Keratinocyte (primary cell): ENCODE results near the gene HAUS8. TPM values are rescaled to one million over a fixed set of nuclear protein-coding genes. Genes with fewer than 3 reads are reported as not detected.

Source experiments
- DNase-seq: peaks from one replicate; pipeline ENCODE4 v3.0.0-alpha.2; 2011; ENCODE audit warnings: low read depth, missing footprints, low spot score
- FAIRE-seq: peaks from 2 replicates; lab custom pipeline; 2011; peaks lifted over from hg19 to GRCh38; lab: Jason Lieb, UNC
- H2AFZ ChIP-seq: 2 replicates; pipeline ENCODE4 v1.6.0; 2012; ENCODE audit warnings: low read length, control low read depth, inconsistent platforms; ENCODE audit not compliant: control insufficient read depth
- H3K27ac ChIP-seq: 2 replicates; pipeline ENCODE4 v1.5.1; 2011; ENCODE audit warnings: low read length; ENCODE audit not compliant: control insufficient read depth, insufficient read depth
- H3K27me3 ChIP-seq: 3 replicates; pipeline ENCODE4 v1.6.0; 2011; ENCODE audit warnings: low read length; ENCODE audit not compliant: control insufficient read depth, insufficient read depth; ENCODE audit errors: extremely low read depth
- H3K36me3 ChIP-seq, 2 experiments: 2 replicates in 1 of 2; 3 replicates in 1 of 2; pipeline ENCODE4 v1.5.1; 2011; ENCODE audit warnings: low read length in 2 of 2, mild to moderate bottlenecking in 1 of 2; ENCODE audit not compliant: control insufficient read depth in 2 of 2, insufficient read depth in 2 of 2; ENCODE audit errors: extremely low read depth in 1 of 2
- H3K4me1 ChIP-seq: 3 replicates; pipeline ENCODE4 v1.5.1; 2011; ENCODE audit warnings: low read length; ENCODE audit not compliant: control insufficient read depth, insufficient read depth; ENCODE audit errors: extremely low read depth
- H3K4me2 ChIP-seq: 3 replicates; pipeline ENCODE4 v1.6.0; 2011; ENCODE audit warnings: low read depth, low read length; ENCODE audit not compliant: control insufficient read depth, insufficient read depth; ENCODE audit errors: extremely low read depth
- H3K4me3 ChIP-seq, 3 experiments: fragments of 200-600 bp in 1 of 3; sonication (generic) in 1 of 3; 2 replicates in 2 of 3; 3 replicates in 1 of 3; pipeline ENCODE4 v1.5.1; 2011 to 2016; ENCODE audit warnings: low read length in 3 of 3, mild to moderate bottlenecking in 3 of 3, control low read depth in 2 of 3, inconsistent platforms in 1 of 3, low read depth in 1 of 3, mixed read lengths in 1 of 3, mixed run types in 1 of 3, moderate library complexity in 1 of 3; ENCODE audit not compliant: control insufficient read depth in 2 of 3, insufficient read depth in 2 of 3; ENCODE audit errors: extremely low read depth in 1 of 3
- H3K79me2 ChIP-seq: 2 replicates; pipeline ENCODE4 v1.6.0; 2012; ENCODE audit warnings: low read length; ENCODE audit not compliant: control insufficient read depth, insufficient read depth
- H3K9ac ChIP-seq: 3 replicates; pipeline ENCODE4 v1.6.0; 2011; ENCODE audit warnings: low read length; ENCODE audit not compliant: control insufficient read depth, insufficient read depth; ENCODE audit errors: extremely low read depth
- H3K9me1 ChIP-seq: 3 replicates; pipeline ENCODE4 v1.6.0; 2011; ENCODE audit warnings: low read length; ENCODE audit not compliant: control insufficient read depth, insufficient read depth; ENCODE audit errors: extremely low read depth
- H3K9me3 ChIP-seq: 2 replicates; pipeline ENCODE4 v1.5.1; 2012; ENCODE audit warnings: low read depth, low read length; ENCODE audit not compliant: control insufficient read depth
- H4K20me1 ChIP-seq: 3 replicates; pipeline ENCODE4 v1.6.0; 2011; ENCODE audit warnings: low read length; ENCODE audit not compliant: control insufficient read depth, insufficient read depth; ENCODE audit errors: extremely low read depth
- EZH2 ChIP-seq: IDR thresholded peaks from one replicate; pipeline ENCODE4 v1.6.1; 2012; ENCODE audit warnings: inconsistent platforms, mild to moderate bottlenecking, low read length, moderate library complexity
- dilution Hi-C: fragments of 300-500 bp; cut with MboI; formaldehyde crosslinking; loops from one replicate; pipeline ENCODE4 v1.7.0; 2020; ENCODE audit warnings: low sequenced_read_pairs; ENCODE audit not compliant: extremely low pct_ligation_motif_present
- polyA plus RNA-seq, 5 experiments: library from polyadenylated mRNA; depleted of rRNA in 3 of 5; stranded (reverse) in 3 of 5; stranded (forward) in 1 of 5; unstranded in 1 of 5; fragments of >200 nt; gene quantifications; 1 replicate in 1 of 5; 2 replicates in 3 of 5; 3 replicates in 1 of 5; pipeline versions ENCODE4 v1.2.1 to v1.2.3, GENCODE V29; 2011 to 2012; ENCODE audit warnings: missing spikeins in 2 of 5, low read depth in 1 of 5, low replicate concordance in 1 of 5
- TF ChIP-seq, protein P1 (sequence below), 3 experiments: IDR thresholded peaks in 1 of 3; conservative IDR thresholded peaks in 1 of 3; optimal IDR thresholded peaks in 1 of 3; 2 replicates in 2 of 3; 3 replicates in 1 of 3; pipeline versions ENCODE3 to v1.5.1; 2011; ENCODE audit warnings: low read length in 3 of 3, mild to moderate bottlenecking in 3 of 3, moderate library complexity in 2 of 3, control low read depth in 1 of 3, inconsistent platforms in 1 of 3; ENCODE audit not compliant: insufficient read depth in 2 of 3; ENCODE audit errors: extremely low read depth in 1 of 3

The HAUS8 gene
- polyA plus RNA-seq, 1 donor (not counting 4 experiments of a cell fraction or from before 2014, with no cell fraction given): 8.1 TPM

DNA sequence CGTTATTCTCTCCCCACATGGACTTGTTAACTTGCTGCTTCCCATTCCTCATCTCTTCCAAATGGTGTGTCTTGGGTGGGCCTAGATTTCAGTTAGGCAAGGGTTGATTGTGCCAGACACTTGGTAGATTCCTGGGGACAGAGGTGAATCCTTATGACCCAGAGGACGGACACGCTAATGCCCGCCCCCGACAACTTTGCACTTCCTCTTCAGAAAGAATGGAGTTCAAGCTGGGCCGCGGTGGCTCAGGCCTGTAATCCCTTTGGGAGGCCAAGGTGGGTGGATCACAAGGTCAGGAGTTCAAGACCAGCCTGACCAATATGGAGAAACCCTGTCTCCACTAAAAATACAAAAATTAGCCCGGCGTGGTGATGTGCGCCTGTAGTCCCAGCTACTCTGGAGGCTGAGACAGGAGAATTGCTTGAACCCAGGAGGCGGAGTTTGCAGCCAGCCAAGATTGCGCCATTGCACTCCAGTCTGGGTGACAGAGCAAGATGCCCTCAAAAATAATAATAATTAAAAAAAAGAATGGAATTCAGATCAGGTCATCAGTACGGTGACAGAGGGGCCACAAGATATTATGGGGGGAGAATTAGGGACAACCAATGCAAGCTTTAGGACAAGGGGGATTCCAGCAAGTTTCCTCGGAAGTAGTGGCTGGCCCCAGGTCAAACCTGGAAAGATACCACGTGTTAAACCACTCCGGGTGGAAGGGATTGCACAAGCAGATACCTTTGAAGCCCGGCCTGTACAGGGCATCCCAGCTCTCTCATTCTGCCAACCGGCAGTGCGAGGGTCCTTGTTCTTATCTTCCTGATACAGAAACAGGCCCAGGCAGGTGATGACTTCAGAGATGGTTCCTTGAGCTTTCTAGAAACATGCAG lies 3.0 kb upstream of the HAUS8 start:
- Histone ChIP-seq H3K4me2 (peak overlapping the region; percentile 3), H2AFZ (no peak overlapping the region), H3K9me3 (no peaks in the 10 kb centered on the region), H3K4me3 (no peak overlapping the region), H3K79me2 (peaks cover 87% of the 10 kb centered on the region), H3K4me1 (peaks cover 44% of the 10 kb centered on the region), H4K20me1 (peaks cover 4% of the 10 kb centered on the region), H3K27ac (peak overlapping the region; percentile 81), H3K9ac (no peak overlapping the region), H3K9me1 (no peaks in the 10 kb centered on the region), H3K36me3 (peaks cover 4% of the 10 kb centered on the region in 2 experiments), H3K27me3 (no peaks in the 10 kb centered on the region)
- TF ChIP-seq, protein P1, sequence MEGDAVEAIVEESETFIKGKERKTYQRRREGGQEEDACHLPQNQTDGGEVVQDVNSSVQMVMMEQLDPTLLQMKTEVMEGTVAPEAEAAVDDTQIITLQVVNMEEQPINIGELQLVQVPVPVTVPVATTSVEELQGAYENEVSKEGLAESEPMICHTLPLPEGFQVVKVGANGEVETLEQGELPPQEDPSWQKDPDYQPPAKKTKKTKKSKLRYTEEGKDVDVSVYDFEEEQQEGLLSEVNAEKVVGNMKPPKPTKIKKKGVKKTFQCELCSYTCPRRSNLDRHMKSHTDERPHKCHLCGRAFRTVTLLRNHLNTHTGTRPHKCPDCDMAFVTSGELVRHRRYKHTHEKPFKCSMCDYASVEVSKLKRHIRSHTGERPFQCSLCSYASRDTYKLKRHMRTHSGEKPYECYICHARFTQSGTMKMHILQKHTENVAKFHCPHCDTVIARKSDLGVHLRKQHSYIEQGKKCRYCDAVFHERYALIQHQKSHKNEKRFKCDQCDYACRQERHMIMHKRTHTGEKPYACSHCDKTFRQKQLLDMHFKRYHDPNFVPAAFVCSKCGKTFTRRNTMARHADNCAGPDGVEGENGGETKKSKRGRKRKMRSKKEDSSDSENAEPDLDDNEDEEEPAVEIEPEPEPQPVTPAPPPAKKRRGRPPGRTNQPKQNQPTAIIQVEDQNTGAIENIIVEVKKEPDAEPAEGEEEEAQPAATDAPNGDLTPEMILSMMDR (optimal IDR thresholded peaks at IDR 0.05 in 1 of 3, IDR thresholded peaks at IDR 0.05 in 1 of 3, conservative IDR thresholded peaks at IDR 0.05 in 1 of 3; ENCODE audit: extremely low read depth in 1 of 3, insufficient read depth in 2 of 3, low read length in 3 of 3): no peak
- TF ChIP-seq EZH2: no peak
- FAIRE-seq: no peak
- DNase-seq: no peak
- dilution Hi-C loops: no loop called here

DNA sequence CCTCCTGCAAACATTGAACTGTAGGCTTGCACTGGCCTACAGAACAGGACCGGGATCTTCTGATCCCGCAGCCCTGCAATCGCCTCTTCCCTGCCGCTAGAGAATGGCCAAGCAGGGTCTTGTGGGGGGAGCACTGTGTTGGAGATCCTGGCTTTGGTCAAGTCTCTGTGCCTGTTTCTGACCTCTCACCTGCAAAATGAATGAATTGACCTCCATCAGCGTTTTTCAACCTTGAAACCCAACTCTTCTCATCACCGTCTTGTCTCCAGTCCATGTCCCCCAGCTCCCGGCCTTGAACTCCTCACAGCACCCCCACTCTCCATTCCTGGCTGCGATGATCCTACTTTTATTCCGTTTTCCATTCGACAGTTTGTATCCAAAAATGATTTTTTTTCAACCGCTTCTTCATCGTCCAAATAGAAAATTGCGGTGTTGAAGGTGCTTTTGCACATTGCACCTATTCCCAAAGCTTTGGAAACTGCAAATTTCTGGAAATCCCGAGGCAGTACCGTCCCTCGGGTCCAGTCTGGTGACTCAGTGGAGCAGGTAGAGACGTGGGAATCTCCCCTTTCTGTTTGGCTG lies 2.3 kb upstream of the HAUS8 start:
- peak overlapping the region; percentile 98 for H3K4me2 ChIP-seq
- no peaks in the 10 kb centered on the region for H3K9me3 ChIP-seq
- H3K9ac ChIP-seq: no peak overlapping the region
- no peaks in the 10 kb centered on the region for H3K27me3 ChIP-seq
- no peaks in the 10 kb centered on the region for H3K9me1 ChIP-seq
- H3K4me1 ChIP-seq: peaks cover 44% of the 10 kb centered on the region
- no peak for TF ChIP-seq EZH2
- TF ChIP-seq, protein P1 (optimal IDR thresholded peaks at IDR 0.05 in 1 of 3, IDR thresholded peaks at IDR 0.05 in 1 of 3, conservative IDR thresholded peaks at IDR 0.05 in 1 of 3; ENCODE audit: extremely low read depth in 1 of 3, insufficient read depth in 2 of 3, low read length in 3 of 3): no peak
- FAIRE-seq: no peak
- H2AFZ ChIP-seq: no peak overlapping the region
- no peak overlapping the region for H3K27ac ChIP-seq
- dilution Hi-C loops: no loop called here
- no peak for DNase-seq
- H3K4me3 ChIP-seq: peak overlapping the region in 1 of 3 experiments; percentile 81
- H3K36me3 ChIP-seq: peaks cover 4% of the 10 kb centered on the region in 2 experiments
- H4K20me1 ChIP-seq: peaks cover 4% of the 10 kb centered on the region
- H3K79me2 ChIP-seq: peaks cover 85% of the 10 kb centered on the region
